ENCODE data around the gene SSH3.
A peak's percentile ranks its signal among the peaks of the same experiment; 100 is the strongest.

The SSH3 gene

DNA sequence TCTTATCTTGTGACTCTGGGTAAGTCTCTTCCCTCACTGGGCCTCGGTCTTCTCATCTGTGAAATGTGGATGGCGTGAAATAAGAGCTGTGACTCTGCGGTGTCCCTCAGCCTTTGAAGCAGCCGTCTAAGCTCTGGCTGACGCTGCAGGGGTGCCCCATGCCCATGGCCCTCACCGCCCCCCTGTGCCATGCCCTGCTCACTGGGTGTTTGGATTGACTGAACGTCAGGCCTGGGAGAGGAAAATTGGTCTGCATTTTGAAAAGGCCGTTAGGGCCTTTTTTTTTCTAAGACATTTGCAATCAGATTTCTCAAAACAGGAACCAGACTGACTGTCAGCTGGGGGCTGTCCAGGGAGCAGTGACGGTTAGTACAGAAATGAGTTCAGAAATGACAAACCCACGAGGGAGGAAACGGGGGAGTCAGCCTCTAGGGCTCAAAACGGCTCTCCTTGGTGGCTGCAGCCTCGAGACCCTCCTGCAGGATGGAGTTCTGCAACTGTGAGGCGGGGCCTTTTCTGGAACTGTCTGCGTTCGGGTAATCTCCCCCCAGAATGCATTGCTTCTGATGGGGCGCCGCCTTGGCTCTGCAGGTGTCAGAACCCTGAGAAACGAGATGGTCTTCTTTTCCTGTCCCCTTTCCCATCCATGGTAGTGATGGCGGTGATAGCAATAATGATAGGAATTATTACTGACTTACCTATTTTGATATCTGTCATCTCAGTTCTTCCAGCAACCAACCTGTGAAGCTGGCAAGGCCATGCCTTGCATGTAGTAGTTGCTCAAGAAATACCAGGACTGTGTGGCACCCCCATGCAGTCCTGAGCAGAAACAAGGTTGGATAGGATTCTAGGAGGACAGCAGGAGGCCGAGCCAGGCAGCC is 35.0 kb upstream of the SSH3 start:
- peak; percentile 67 for DNase-seq

DNA sequence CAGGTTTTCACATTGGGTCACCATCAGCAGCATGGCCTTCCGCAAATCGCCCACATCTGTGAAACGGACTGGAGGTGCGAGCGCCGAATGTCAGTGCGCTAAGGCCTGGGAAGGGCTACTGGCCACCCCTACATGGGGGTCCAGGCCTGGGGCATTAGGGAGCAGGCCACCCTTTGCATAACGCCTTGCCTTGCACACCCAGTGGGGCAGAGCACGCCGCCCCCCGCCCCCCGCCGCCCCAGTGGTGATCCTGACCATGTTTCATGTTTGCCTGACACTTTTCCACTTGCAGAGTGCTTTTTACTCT is 34.4 kb upstream of the SSH3 start:
- DNase-seq: no peak

- no peak for DNase-seq
These were observed 33.7 kb upstream of the SSH3 start for GRCh38 chr11:67269401-67270255.

DNA sequence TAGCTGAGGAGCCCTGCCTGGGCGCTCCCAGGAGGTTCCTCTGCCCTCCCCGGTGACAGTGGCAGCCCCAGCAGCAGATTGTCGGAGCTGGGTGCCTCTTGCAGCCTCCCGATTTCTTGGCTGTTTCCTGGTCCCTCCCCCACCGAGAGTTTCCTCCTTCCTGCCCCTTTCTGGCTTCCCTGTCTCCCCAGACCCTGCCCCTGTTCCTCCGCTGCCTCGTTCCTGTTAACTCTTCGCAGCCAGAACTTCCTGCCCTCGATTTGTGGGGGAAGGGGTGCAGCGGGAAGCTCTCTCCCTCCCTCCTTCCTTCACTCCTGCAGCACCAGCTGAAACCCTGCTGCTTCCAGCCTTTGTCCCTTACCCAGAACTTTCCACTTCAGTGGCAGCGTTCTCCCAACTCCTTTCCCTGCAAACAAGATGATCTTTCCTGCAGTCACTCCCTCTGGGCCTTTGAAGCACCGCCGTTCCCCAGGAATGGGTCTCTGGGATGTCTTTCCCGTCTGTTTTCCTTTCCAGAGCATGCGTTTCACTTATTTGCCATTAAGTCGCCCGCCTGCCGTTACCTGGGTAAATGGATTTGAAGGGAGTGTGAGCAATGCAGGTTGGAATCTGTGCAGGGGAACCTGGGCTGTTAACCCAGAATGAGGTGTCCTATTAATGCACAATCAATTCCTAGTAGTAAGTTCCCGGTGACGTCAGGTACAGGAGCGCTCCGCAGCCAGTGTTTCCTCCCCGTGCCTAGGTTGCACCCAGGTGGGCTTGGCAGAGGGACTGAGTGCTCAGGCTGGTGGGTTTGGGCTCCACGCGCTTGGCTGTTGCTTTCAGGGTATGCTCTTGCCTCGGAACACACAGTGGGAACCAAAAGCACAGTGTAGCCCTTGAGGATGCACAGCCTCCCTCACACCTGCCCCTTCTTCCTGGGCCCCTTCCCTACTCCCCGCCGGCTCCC is 32.8 kb upstream of the SSH3 start:
- DNase-seq: no peak

DNA sequence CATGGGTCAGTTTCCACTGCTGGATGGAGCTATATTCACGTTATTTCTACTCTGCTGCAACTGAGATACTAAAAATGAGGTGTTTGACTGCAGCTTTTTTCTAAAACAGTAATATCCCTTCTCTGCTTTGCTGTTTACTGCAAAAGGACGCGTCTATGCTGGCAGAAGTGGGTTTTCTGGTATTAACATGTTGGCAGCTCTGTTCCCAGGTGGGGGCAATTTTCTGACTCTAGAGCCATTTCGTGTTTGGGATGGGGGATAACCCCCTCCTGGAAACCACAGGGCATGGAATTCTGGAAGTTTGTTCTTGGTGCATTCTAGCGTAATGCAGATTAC is 32.2 kb upstream of the SSH3 start:
- DNase-seq: no peak

- peak; percentile 58 for DNase-seq
These were observed 31.6 kb upstream of the SSH3 start for GRCh38 chr11:67271541-67272284.

GRCh38 chr11:67272327-67273259 is 30.7 kb upstream of the SSH3 start:
- DNase-seq: no peak

- no peak for DNase-seq
These were observed 29.9 kb upstream of the SSH3 start for GRCh38 chr11:67273260-67273990.

DNA sequence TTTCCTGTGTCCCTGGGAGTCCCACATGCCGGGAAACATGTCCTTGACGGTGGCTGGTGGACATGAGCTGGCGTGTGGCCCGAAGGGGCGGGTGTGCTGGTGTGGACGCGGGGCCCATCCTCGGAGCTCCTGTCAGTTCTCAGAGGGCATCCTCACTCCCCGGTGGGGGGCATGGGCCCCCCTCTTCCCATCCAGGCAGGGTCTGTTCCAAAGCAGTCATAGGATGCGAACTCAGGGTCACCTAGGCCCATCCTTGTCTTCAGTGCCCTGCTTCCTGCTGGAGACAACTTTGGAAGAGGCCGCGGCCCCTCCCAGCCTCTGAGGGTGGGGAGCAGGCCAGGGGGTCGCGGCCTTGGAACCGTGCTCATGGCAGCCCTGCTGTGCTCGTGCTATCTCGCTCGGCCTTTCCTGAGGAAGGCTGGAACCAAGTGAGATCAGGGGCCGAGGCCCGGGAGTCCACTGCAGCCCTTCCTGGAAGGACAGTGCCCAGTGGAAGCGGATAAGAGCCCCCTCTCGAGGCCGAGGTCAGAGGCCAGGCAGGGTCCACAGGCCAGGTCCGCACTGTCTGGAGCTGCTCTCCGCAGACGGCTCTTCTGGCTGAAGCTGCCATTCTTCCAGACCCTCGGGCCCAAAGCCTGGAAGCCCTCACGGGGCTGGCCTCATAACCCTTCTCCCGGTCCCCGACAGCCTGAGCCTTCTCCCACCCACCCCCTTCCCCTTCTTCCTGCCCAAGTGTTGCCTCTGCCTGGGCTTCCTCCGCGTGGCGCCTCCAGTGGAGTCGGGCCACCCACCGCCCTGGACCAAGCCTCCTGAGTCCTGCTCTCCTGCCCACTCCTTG is 28.3 kb upstream of the SSH3 start:
- no peak for DNase-seq

- no peak for DNase-seq
These were observed 27.5 kb upstream of the SSH3 start for GRCh38 chr11:67275606-67276409.

DNA sequence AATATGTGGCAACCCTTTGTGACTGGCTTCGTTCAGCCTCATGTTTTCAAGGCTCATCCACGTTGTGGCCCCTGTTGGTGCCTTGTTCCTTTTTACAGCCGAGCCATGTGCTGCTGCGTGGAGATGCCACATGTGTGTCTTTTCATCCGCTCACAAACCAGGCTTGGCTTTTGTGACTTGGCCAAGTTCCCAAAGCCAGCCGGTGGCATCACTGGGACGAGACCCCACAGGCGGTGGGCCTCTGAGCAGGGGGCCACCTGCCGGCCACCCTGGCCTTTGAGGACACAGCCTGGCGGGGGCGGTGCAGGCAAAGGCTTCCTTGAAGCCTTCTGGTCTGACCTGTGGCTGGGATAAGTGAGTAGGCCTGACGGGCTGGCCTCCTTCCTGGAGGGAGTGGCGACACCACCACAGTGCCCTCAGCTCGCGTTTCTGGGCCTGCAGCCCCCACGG is 26.5 kb upstream of the SSH3 start:
- DNase-seq: no peak

DNA sequence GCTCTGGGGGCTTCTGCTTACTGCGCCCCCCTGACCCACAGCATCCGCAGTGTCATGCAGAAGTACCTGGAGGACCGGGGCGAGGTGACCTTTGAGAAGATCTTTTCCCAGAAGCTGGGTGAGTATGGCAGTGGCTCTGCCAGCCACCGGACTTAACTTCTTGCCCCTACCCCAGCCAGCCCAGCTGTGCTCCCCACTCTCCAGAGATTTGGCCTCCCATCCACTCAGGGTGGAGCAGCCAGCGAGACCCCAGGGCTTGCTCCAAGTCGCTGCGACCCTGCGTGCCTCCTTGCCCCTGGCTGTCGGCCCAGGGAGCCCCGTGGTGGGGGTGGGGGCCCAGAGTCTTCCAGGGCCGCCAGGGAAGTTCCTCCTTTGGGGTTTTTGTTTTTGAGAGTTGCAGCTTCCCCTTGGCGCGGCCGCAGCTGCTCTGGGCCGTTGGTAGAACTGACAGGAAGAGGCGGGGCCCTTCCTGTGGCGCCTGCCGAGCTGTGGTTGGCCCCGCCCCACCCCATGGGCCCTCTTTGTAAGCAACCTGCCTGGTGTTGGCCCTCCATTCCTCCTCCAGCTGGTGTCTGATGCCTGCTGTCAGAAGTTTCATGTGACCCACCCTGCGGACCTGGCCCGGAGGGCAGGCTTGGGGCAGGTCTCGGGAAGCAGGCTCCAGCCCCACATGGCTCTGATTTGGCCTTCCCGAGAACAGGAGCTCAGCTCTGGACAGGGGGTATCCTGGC is 25.9 kb upstream of the SSH3 start:
- DNase-seq: peak; percentile 88

DNA sequence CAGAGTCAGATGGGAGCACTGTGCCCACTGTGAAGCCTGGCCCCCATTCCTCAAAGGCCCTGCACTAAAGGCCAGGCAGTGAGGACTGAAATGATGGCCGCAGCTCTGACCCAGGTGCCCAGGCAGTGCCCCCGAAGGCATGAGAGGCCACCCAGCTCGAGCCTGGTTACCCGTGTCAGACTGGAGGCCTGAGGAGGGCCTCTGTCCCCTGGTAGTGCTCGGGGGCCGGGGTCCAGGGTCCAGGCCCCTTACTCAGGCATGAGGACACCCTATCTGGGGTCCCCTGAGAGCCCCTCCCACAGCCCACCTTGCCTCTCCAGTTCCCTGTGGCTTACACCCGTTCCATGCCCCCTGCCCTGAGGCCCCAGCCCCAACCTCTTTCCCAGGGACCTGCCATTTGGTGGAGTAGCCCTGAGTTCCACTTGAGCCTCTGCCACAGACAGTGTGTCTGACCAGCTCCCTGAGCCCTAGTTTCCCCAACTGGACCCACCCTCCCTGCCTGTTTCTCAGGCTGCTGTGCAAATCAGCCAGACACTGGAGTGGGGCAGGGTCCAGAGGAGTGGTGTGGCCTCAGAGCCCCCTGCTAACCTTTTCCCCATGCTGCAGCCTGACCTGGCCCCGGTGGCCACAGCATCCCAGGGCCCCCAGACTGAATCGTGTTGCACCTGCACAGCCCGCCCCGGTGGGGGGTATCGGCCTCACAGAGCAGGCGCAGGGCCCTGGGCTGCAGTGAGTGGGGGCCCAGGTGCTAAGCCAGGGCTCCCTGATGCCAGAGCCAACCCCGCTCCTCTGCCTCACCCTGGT is 25.0 kb upstream of the SSH3 start:
- no peak for DNase-seq

DNA sequence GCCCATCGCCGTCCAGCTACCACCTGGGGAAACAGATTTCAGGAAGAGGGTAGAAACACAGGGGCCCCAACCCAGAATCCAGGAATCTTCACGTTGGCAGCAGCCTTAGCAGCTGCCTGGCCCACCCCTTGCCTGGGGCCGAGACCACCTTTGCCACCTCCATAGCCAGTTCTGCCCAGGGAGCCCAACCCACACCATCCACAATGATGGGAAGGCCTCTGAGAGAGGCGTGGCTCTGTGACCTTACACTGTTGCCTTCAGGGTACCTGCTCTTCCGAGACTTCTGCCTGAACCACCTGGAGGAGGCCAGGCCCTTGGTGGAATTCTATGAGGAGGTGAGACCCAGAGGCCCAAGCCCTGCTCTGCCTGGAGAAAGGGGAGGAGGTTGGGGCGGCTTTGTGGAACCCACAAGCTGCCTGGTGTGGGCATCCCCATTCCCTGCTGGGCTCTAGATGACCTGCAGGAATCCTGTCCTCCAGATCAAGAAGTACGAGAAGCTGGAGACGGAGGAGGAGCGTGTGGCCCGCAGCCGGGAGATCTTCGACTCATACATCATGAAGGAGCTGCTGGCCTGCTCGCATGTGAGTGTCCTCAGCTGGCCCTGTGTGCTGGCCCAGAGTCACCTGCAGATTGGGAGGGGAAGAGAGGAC is 24.3 kb upstream of the SSH3 start:
- DNase-seq: no peak

- no peak for DNase-seq
These were observed 23.6 kb upstream of the SSH3 start for GRCh38 chr11:67279589-67280340.

All from activated gamma-delta T cell (primary cell).